ENCODE results near the gene WDR77.

GRCh38 chr1:111402083-111402482, 47.0 kb downstream of the WDR77 start:
- TF ChIP-seq CTCF (conservative IDR thresholded peaks at IDR 0.05; ENCODE audit: low read depth, low read length) (no peak), RFX5 (IDR thresholded peaks at IDR 0.05; ENCODE audit: low read depth, low read length) (no peak), FOS (IDR thresholded peaks at IDR 0.05; ENCODE audit: low read depth, low read length) (no peak), USF2 (IDR thresholded peaks at IDR 0.05; ENCODE audit: low read depth, low read length) (no peak)

Data from IMR-90 (cell line).